Measurements from ENCODE around the gene ARID5A.

GRCh38 chr2:96594282-96594681 lies 57.7 kb downstream of the ARID5A start:
- no peak for TF ChIP-seq EZH2 (IDR thresholded peaks at IDR 0.05; ENCODE audit: borderline replicate concordance, low read depth, low read length, poor library complexity, severe bottlenecking)
- TF ChIP-seq CTCF (conservative IDR thresholded peaks at IDR 0.05; ENCODE audit: low read depth, low read length), result no peak
